ENCODE measurements around the gene S100A5.

The S100A5 gene

DNA sequence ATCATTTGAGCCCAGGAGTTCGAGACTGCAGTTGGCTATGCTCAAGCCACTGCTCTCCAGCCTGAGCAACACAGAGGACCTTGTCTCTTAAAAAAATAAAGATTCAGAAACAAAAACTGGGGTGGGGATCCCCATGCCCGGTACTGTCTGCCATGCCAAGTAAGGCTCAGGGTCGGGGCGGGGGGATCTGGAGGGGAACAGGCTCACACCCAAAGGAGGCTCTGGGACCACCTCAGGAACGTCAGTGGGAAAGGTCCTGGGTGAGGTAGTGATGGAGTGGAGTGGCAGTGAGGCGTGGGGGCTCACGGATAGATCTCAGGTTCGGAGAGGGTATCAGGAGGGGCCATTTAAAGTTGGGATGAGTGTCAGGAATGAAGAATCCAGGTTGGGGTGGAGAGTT lies 5.6 kb upstream of the S100A5 start:
- Histone ChIP-seq H3K4me1 (ENCODE audit: control insufficient read depth, insufficient read depth, low read length) (peaks cover 65% of the 10 kb centered on the region), H3K27me3 (ENCODE audit: control insufficient read depth in 1 of 2, insufficient read depth in 2 of 2, low read length in 2 of 2) (no peaks in the 10 kb centered on the region), H3K27ac (ENCODE audit: low read length) (no peak overlapping the region), H3K9ac (ENCODE audit: low read length in 2 of 2) (no peak overlapping the region), H3K36me3 (ENCODE audit: control insufficient read depth in 2 of 2, insufficient read depth in 2 of 2, low read length in 2 of 2) (no peaks in the 10 kb centered on the region), H3K4me3 (ENCODE audit: low read length in 2 of 2) (peak overlapping the region in 1 of 2 donors; percentile 29), H3K9me3 (ENCODE audit: control insufficient read depth in 2 of 2, low read length in 2 of 2) (no peaks in the 10 kb centered on the region)

DNA sequence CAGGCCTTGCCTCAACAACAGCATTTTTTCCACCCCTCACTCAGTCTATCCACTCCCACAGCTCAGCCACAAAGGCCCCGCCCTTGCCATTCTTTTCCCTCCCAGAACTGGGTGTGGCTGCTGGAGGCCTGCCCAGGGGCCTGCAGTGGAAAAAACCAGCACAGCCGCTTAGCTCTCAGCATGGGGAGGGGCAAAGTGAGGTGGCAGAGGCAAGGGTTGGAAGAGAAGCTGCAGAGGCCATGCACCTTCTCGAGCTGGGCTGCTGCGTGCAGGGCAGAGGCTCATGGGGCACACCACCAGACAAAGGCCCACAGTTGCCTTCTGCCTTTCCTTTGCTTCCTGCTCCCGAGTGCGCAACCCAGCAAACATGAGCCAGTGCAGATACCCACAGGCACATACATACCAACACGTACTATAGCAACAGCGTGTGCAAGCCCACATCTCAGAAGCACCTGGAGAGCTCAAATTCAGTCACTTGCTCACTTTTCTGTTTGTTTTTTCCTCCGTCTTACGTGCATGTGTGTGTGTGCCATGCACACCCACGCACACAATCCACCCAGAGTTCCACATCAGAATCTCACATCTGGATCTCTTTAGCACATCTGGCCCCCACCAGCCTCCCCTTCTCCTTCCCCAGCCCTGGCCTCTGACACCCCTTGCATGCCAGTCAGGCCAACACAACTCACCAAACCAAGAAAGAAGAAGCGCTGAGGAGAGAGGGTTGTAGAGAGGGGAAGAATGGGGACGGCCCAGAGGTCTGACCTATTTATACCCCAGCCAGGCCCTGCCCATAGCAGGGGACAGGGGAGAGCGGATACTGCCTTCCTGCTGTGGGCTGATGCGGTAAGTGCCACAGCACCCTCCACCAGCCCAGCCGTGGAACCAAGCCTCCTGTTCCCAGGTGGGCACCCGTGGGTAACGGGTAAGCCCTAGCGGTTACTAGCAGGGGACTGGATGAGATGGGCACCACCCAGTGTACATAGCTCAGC lies 4.6 kb upstream of the S100A5 start, which contains the start of gene S100A4:
Gene S100A4, minus strand, starts transcription at position 740 of the 989 bp plus-strand sequence. CDS start 1,012 bp downstream, outside the sequence.
- Histone ChIP-seq H3K27me3 (ENCODE audit: control insufficient read depth in 1 of 2, insufficient read depth in 2 of 2, low read length in 2 of 2) (no peaks in the 10 kb centered on the region), H3K27ac (ENCODE audit: low read length) (peak within 1 kb of the TSS; percentile 49), H3K9me3 (ENCODE audit: control insufficient read depth in 2 of 2, low read length in 2 of 2) (no peaks in the 10 kb centered on the region), H3K4me1 (ENCODE audit: control insufficient read depth, insufficient read depth, low read length) (peaks cover 68% of the 10 kb centered on the region), H3K9ac (ENCODE audit: low read length in 2 of 2) (peak within 1 kb of the TSS; percentile 10 to 62), H3K36me3 (ENCODE audit: control insufficient read depth in 2 of 2, insufficient read depth in 2 of 2, low read length in 2 of 2) (no peaks in the 10 kb centered on the region), H3K4me3 (ENCODE audit: low read length in 2 of 2) (peak within 1 kb of the TSS; percentile 2 to 76)

DNA sequence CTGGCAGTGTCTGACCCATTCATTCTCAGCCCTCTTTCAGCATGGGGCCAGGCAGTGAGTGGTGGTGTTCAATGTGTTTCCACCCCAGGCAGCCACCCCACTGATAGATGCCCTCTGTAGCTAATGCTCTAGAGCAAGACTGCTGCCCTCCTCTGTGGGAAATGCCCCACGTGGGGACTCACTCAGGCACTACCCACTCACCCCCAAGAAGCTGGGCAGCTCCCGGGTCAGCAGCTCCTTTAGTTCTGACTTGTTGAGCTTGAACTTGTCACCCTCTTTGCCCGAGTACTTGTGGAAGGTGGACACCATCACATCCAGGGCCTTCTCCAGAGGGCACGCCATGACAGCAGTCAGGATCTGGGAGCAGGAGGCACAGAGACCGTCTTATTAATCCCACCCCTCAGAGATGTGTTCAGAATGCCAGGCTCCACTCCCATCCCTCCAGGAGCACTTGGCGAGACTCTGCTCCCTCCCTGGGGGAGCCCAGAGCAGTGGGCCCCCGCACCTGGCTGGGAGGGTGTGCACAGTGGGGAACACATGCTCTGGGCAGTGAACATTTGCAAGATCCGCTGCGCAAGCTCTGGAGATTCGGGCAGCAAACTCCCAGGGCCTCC lies 3.8 kb upstream of the S100A5 start:
- H3K36me3 ChIP-seq (ENCODE audit: control insufficient read depth in 2 of 2, insufficient read depth in 2 of 2, low read length in 2 of 2): no peaks in the 10 kb centered on the region
- H3K4me1 ChIP-seq (ENCODE audit: control insufficient read depth, insufficient read depth, low read length): peaks cover 61% of the 10 kb centered on the region
- peak overlapping the region; percentile 34 to 76 for H3K4me3 ChIP-seq (ENCODE audit: low read length in 2 of 2)
- H3K27me3 ChIP-seq (ENCODE audit: control insufficient read depth in 1 of 2, insufficient read depth in 2 of 2, low read length in 2 of 2): no peaks in the 10 kb centered on the region
- H3K9me3 ChIP-seq (ENCODE audit: control insufficient read depth in 2 of 2, low read length in 2 of 2): no peaks in the 10 kb centered on the region
- H3K27ac ChIP-seq (ENCODE audit: low read length): peak overlapping the region; percentile 49
- H3K9ac ChIP-seq (ENCODE audit: low read length in 2 of 2): peak overlapping the region in 1 of 2 donors; percentile 62

- Histone ChIP-seq H3K4me3 (ENCODE audit: low read length in 2 of 2) (peak overlapping the region in 1 of 2 donors; percentile 29), H3K27me3 (ENCODE audit: control insufficient read depth in 1 of 2, insufficient read depth in 2 of 2, low read length in 2 of 2) (no peaks in the 10 kb centered on the region), H3K4me1 (ENCODE audit: control insufficient read depth, insufficient read depth, low read length) (peaks cover 53% of the 10 kb centered on the region), H3K9ac (ENCODE audit: low read length in 2 of 2) (no peak overlapping the region), H3K9me3 (ENCODE audit: control insufficient read depth in 2 of 2, low read length in 2 of 2) (no peaks in the 10 kb centered on the region), H3K27ac (ENCODE audit: low read length) (no peak overlapping the region), H3K36me3 (ENCODE audit: control insufficient read depth in 2 of 2, insufficient read depth in 2 of 2, low read length in 2 of 2) (no peaks in the 10 kb centered on the region)
These were observed 3.0 kb upstream of the S100A5 start for GRCh38 chr1:153543736-153544135.

DNA sequence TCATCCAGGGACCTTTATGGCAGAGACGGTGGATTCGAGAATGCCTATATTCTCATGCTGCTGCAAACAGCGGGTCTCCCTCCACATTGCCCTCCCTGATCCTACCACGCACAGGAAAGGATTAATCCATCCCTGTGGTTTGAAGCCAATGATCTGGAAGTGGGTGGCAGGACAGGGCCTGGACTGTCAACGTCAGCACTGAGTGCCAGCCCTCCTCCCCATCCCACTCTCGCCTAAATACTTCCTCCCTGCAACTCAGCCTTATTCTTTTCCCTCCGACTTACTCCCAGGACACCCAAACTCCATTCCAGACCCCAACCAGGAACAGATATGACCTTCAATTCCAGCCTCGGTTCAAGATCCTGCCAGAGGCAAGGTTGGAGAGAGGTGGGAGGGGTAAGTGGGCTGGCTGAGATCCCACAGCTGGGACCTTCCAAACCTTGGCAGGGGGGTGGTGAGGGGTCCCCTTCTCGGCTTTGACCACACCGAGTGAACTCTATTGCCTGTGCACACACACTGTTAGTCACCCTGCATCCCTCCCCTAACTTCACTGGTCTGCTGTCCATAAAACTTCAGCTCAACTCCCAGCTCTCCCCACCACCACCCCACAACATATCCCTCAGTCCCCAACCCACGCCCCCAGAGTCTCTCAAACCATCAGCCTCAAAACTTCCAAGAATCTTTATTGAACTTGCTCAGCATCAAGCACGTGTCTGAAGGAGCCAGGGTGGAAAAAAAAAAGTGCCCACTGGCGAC lies 2.4 kb upstream of the S100A5 start:
- H3K27ac ChIP-seq (ENCODE audit: low read length): no peak overlapping the region
- H3K4me3 ChIP-seq (ENCODE audit: low read length in 2 of 2): no peak overlapping the region
- H3K36me3 ChIP-seq (ENCODE audit: control insufficient read depth in 2 of 2, insufficient read depth in 2 of 2, low read length in 2 of 2): no peaks in the 10 kb centered on the region
- no peak overlapping the region for H3K9ac ChIP-seq (ENCODE audit: low read length in 2 of 2)
- H3K4me1 ChIP-seq (ENCODE audit: control insufficient read depth, insufficient read depth, low read length): peaks cover 47% of the 10 kb centered on the region
- no peaks in the 10 kb centered on the region for H3K9me3 ChIP-seq (ENCODE audit: control insufficient read depth in 2 of 2, low read length in 2 of 2)
- H3K27me3 ChIP-seq (ENCODE audit: control insufficient read depth in 1 of 2, insufficient read depth in 2 of 2, low read length in 2 of 2): no peaks in the 10 kb centered on the region

- Histone ChIP-seq H3K4me3 (ENCODE audit: low read length in 2 of 2) (no peak overlapping the region), H3K27ac (ENCODE audit: low read length) (no peak overlapping the region), H3K9me3 (ENCODE audit: control insufficient read depth in 2 of 2, low read length in 2 of 2) (no peaks in the 10 kb centered on the region), H3K4me1 (ENCODE audit: control insufficient read depth, insufficient read depth, low read length) (peaks cover 39% of the 10 kb centered on the region), H3K36me3 (ENCODE audit: control insufficient read depth in 2 of 2, insufficient read depth in 2 of 2, low read length in 2 of 2) (no peaks in the 10 kb centered on the region), H3K27me3 (ENCODE audit: control insufficient read depth in 1 of 2, insufficient read depth in 2 of 2, low read length in 2 of 2) (no peaks in the 10 kb centered on the region), H3K9ac (ENCODE audit: low read length in 2 of 2) (no peak overlapping the region)
These were observed 1.2 kb upstream of the S100A5 start for GRCh38 chr1:153541641-153542590.

DNA sequence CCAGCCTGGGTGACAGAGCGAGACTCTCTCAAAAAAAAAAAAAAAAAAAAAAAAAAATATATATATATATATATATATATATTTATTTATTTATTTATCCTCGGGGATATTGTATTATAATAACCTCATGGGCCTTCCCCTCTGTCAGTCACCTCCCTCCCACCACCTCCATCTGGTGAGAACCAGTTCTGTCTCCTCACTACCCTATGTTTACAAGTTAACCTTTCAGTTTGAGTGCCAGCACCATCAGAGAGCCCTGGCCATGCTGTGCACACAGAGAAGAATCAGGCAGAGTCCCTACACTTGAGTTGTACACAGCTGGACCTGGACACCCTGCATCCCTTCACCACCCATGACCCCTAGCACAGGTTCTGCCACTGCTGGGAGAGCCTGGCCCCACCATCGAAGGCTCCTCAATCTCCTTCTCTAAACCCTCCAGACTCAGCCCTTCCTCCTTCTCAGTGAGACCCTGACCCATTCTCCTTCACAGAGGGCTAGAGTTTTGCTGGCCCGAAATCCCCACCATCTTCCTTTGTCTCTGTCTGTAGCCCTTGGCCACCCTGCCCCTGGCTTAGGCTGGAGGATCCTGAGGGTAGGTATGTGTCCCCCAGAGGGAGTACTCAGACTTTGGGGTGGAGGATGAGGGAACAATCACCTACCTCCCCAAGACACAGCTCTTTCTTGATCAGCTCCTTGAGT lies 1.2 kb downstream of the S100A5 start:
- Histone ChIP-seq H3K9ac (ENCODE audit: low read length in 2 of 2) (no peak overlapping the region), H3K4me3 (ENCODE audit: low read length in 2 of 2) (no peak overlapping the region), H3K9me3 (ENCODE audit: control insufficient read depth in 2 of 2, low read length in 2 of 2) (no peaks in the 10 kb centered on the region), H3K27ac (ENCODE audit: low read length) (no peak overlapping the region), H3K27me3 (ENCODE audit: control insufficient read depth in 1 of 2, insufficient read depth in 2 of 2, low read length in 2 of 2) (no peaks in the 10 kb centered on the region), H3K4me1 (ENCODE audit: control insufficient read depth, insufficient read depth, low read length) (peaks cover 37% of the 10 kb centered on the region), H3K36me3 (ENCODE audit: control insufficient read depth in 2 of 2, insufficient read depth in 2 of 2, low read length in 2 of 2) (peaks cover 0 to under 1% of the 10 kb centered on the region in 2 donors)

DNA sequence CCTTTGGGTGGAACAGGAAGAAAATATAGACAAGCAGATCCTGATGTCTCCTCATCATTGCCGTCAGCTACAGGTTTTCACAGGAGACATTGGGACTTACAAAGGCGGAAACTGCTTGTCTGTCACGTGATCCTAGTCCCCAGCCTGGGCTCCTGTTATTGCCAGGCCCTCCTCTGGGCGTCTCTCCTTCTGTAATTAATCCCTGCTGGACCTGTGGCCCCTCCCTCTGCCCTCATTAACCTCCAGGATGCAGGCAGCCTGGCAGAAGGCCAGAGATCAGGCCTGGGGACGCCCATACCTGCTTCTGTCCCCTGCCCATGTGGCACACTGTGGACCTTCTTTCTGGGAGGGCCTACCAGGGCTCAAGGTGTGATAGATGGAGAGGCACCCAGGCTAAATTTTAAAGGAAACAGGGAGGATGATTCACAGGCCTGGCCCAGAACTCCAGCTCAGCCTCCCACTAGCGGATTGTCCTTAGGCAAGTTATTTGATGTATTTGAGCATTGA lies 2.4 kb downstream of the S100A5 start:
- H3K27ac ChIP-seq (ENCODE audit: low read length): no peak overlapping the region
- H3K4me3 ChIP-seq (ENCODE audit: low read length in 2 of 2): no peak overlapping the region
- H3K4me1 ChIP-seq (ENCODE audit: control insufficient read depth, insufficient read depth, low read length): peaks cover 44% of the 10 kb centered on the region
- H3K9me3 ChIP-seq (ENCODE audit: control insufficient read depth in 2 of 2, low read length in 2 of 2): no peaks in the 10 kb centered on the region
- peaks cover 0 to 4% of the 10 kb centered on the region in 2 donors for H3K36me3 ChIP-seq (ENCODE audit: control insufficient read depth in 2 of 2, insufficient read depth in 2 of 2, low read length in 2 of 2)
- no peaks in the 10 kb centered on the region for H3K27me3 ChIP-seq (ENCODE audit: control insufficient read depth in 1 of 2, insufficient read depth in 2 of 2, low read length in 2 of 2)
- H3K9ac ChIP-seq (ENCODE audit: low read length in 2 of 2): no peak overlapping the region

- Histone ChIP-seq H3K27ac (ENCODE audit: low read length) (peak overlapping the region; percentile 98), H3K27me3 (ENCODE audit: control insufficient read depth in 1 of 2, insufficient read depth in 2 of 2, low read length in 2 of 2) (no peaks in the 10 kb centered on the region), H3K36me3 (ENCODE audit: control insufficient read depth in 2 of 2, insufficient read depth in 2 of 2, low read length in 2 of 2) (peaks cover 0 to 4% of the 10 kb centered on the region in 2 donors), H3K9ac (ENCODE audit: low read length in 2 of 2) (no peak overlapping the region), H3K4me1 (ENCODE audit: control insufficient read depth, insufficient read depth, low read length) (peaks cover 48% of the 10 kb centered on the region), H3K9me3 (ENCODE audit: control insufficient read depth in 2 of 2, low read length in 2 of 2) (no peaks in the 10 kb centered on the region), H3K4me3 (ENCODE audit: low read length in 2 of 2) (no peak overlapping the region)
These were observed 3.4 kb downstream of the S100A5 start for GRCh38 chr1:153537376-153537730.

All from stomach smooth muscle (tissue), 2 donors.